OCI-M1 (cell line): ENCODE measurements around the gene CAMKV.
"Not testable (repeated sequence)": the region's sequence is repeated elsewhere in the genome, so short reads cannot be mapped to it uniquely, and the experiment has no call there.

Experiments used
- DNase-seq: peaks from one replicate; lab custom pipeline; 2025; lab: John Stamatoyannopoulos, UW

Gene CAMKV

GRCh38 chr3:49845694-49846093, 24.0 kb downstream of the CAMKV start:
- DNase-seq: no peak

GRCh38 chr3:49844464-49845183, 25.1 kb downstream of the CAMKV start:
- no peak for DNase-seq

GRCh38 chr3:49842843-49843517, 26.7 kb downstream of the CAMKV start:
- no peak for DNase-seq

DNA sequence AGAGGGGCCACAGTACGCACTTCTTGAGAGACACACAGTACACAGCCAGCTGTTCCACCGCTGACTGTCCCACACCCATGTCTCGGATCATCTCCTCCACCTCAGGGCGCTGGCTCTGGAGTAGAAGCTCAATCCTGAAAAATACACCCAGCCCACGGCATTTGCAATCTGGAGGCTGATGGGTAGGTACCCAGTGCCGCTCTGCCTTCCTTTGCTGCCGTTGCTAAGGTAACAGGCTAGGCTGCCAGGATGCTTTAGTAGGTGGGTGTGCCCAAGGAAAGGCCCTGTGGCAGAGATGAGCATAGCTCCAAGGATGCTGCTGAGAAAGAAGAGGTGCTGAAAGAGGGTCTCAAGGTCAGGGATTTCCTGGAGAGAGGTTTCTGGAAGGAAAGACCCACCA, 27.9 kb downstream of the CAMKV start:
- DNase-seq: no peak

- peak; percentile 49 for DNase-seq
Observed at GRCh38 chr3:49841126-49841696, 28.5 kb downstream of the CAMKV start.

GRCh38 chr3:49840388-49840787, 29.3 kb downstream of the CAMKV start:
- no peak for DNase-seq

GRCh38 chr3:49839193-49839809, 30.4 kb downstream of the CAMKV start:
- peak; percentile 74 for DNase-seq

DNA sequence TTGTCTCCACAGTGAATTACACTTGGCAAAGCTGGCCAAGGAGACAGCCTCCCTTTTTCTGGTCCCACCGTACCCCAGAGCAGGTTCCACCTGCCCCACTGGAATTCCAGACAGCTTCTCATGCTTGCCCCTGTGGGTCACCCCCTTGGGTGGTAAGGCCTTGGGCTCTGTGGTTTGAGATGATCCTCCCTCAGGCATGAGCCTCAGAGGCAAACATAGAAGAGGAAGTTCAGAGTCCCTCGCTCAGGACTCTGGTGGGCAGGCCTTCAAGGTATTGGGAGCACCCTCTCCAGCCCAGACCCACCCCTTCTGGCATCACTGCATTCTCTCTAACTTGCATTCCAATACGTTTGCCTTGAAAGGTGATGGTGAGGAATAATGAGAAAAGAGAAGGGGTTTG, 38.4 kb downstream of the CAMKV start:
- DNase-seq: no peak

DNA sequence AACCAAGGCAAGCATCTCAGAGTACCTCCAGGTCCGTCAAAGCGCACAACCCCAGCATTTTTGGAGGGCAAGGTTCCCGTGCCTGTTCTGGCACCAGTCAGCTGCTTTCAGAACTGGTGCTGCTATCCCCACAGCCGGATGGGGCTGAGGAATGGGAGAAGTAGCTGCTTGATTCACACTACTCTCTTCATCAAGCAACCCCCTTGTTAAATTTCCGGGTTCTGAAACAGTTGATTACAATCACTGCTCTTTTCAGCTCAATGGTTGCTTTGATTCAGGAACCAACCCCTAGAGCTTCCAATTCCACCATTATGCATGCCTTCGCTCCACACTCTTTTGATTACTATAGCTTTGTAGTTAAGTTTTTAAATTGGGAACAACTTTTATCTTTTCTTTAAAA, 43.7 kb downstream of the CAMKV start:
- DNase-seq: no peak

GRCh38 chr3:49823131-49823530, 46.6 kb downstream of the CAMKV start:
- DNase-seq: not testable (repeated sequence)

DNA sequence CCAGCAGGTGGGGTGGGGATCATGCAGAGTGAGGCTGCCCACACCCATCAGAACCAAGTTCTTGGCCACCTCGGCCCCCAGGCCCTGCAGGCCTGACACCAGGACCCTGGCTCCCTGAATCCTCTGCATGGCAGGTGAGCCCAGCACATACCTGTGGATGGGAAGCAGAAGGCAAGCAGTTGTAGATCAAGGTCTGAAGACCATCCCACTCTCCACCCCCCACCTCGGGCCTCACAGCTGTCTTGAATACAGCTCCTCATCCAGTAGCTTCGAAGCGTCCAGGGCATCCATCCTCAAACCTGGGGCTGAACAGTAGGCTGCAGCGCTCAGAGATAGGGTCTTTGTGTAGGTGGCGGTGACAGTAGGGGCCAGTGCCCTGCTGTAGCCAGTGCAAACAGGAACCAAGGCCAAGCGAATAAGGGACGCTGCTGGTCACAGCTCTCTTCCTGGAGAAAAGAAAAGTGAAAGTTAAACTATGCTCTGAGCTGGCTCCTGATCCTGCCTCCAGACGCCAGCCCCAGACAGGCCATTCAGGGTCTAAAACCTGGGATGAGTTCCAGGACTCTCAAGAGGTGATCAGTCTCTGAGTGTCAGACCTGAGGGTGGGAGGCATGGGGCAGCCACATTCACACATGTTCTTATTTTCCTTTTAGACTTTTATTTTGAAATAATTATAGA, 56.1 kb downstream of the CAMKV start, which contains the start of gene UBA7:
UBA7 (minus strand) TSS at position 457 of the 678 bp plus-strand sequence; CDS start at position 291, 166 bp downstream.
- DNase-seq: peak; percentile 83

GRCh38 chr3:49812916-49813496, 56.7 kb downstream of the CAMKV start:
- DNase-seq: no peak
